HepG2 (cell line): ENCODE results near the gene MYRIP. TPM values are rescaled to one million over a fixed set of nuclear protein-coding genes. Genes with fewer than 3 reads are reported as not detected.

Source experiments
- ATAC-seq: fragments of 200-7000 bp; cut with Tn5 transposase; 3 replicates; pipeline ENCODE4 v1.9.1; 2020; ENCODE audit warnings: mild to moderate bottlenecking, moderate library complexity
- BruUV-seq: library from RNA; stranded (reverse); fragments of 400-500 nt; replicated peaks from 2 replicates; lab custom pipeline; 2021; lab: Mats Ljungman, UMichigan
- CTCF ChIA-PET: fragments of 300-600 bp; formaldehyde crosslinking; extraction: SDS; loops from one replicate; lab custom pipeline; 2021; ENCODE audit warnings: low total read pairs, inconsistent platforms, low intra/inter-chr PET ratio; lab: Yijun Ruan, JAX
- POLR2A ChIA-PET: fragments of 350-600 bp; sonication (Branson Sonifier 250); formaldehyde crosslinking; loops from one replicate; lab custom pipeline; 2020; ENCODE audit warnings: antibody characterized with exemption, inconsistent platforms; lab: Yijun Ruan, JAX
- DNase-seq: peaks from one replicate; pipeline ENCODE4 v3.0.0-alpha.2; 2015; ENCODE audit warnings: low spot score
- FAIRE-seq: peaks from 3 replicates; lab custom pipeline; 2011; peaks lifted over from hg19 to GRCh38; lab: Jason Lieb, UNC
- H2AFZ ChIP-seq: one replicate; pipeline ENCODE4 v1.6.1; 2011; ENCODE audit warnings: low read length, inconsistent platforms
- H3K27ac ChIP-seq: fragments of 300-600 bp; 3 replicates; pipeline ENCODE4 v1.8.0; 2011; ENCODE audit warnings: mixed run types, mild to moderate bottlenecking, mixed read lengths, low read length, inconsistent platforms; ENCODE audit not compliant: insufficient read depth; ENCODE audit errors: extremely low read length
- H3K27me3 ChIP-seq, 2 experiments: fragments of 200-600 bp in 1 of 2; 2 replicates in 1 of 2; 3 replicates in 1 of 2; pipeline versions ENCODE4 v1.6.0 to v1.8.0; 2011; ENCODE audit warnings: low read length in 2 of 2, mild to moderate bottlenecking in 2 of 2, moderate library complexity in 2 of 2, inconsistent platforms in 1 of 2; ENCODE audit not compliant: insufficient read depth in 2 of 2, control insufficient read depth in 1 of 2
- H3K36me3 ChIP-seq, 2 experiments: fragments of 200-600 bp in 1 of 2; replicated peaks in 1 of 2; 2 replicates in 1 of 2; 3 replicates in 1 of 2; pipeline versions ENCODE4 v1.5.1 to v1.8.0; 2011; ENCODE audit warnings: low read length in 2 of 2, inconsistent platforms in 1 of 2; ENCODE audit not compliant: insufficient read depth in 2 of 2, control insufficient read depth in 1 of 2
- H3K4me1 ChIP-seq: 2 replicates; pipeline ENCODE4 v1.5.1; 2012; ENCODE audit warnings: low read length, inconsistent platforms; ENCODE audit not compliant: insufficient read depth
- H3K4me2 ChIP-seq: 2 replicates; pipeline ENCODE4 v1.6.0; 2011; ENCODE audit warnings: low read depth, low read length, inconsistent platforms
- H3K4me3 ChIP-seq, 3 experiments: fragments of 200-600 bp in 1 of 3; sonication (generic), shearing (Covaris generic) in 1 of 3; replicated peaks in 1 of 3; 2 replicates each; pipeline ENCODE4 v1.5.1; 2011 to 2016; ENCODE audit warnings: low read length in 3 of 3, inconsistent platforms in 2 of 3, low read depth in 2 of 3, mild to moderate bottlenecking in 2 of 3, control low read depth in 1 of 3, mixed read lengths in 1 of 3; ENCODE audit not compliant: insufficient read depth in 1 of 3
- H3K79me2 ChIP-seq: one replicate; pipeline ENCODE4 v1.6.1; 2011; ENCODE audit warnings: low read length, inconsistent platforms; ENCODE audit not compliant: insufficient read depth
- H3K9ac ChIP-seq: 2 replicates; pipeline ENCODE4 v1.6.0; 2011; ENCODE audit warnings: mild to moderate bottlenecking, low read depth, low read length, inconsistent platforms; ENCODE audit not compliant: insufficient read depth
- H3K9me3 ChIP-seq: 2 replicates; pipeline ENCODE4 v1.5.1; 2012; ENCODE audit warnings: mild to moderate bottlenecking, low read length
- H4K20me1 ChIP-seq: 2 replicates; pipeline ENCODE4 v1.6.0; 2011; ENCODE audit warnings: inconsistent platforms, mild to moderate bottlenecking, low read length, moderate library complexity; ENCODE audit not compliant: insufficient read depth
- E2F2 ChIP-seq: sonication (generic); formaldehyde crosslinking; IDR thresholded peaks from 2 replicates; pipeline ENCODE4 v1.4.0; 2020; ENCODE audit warnings: missing genetic modification reagents, borderline replicate concordance
- FOXC1 ChIP-seq: sonication (generic); formaldehyde crosslinking; IDR thresholded peaks from 2 replicates; pipeline ENCODE4 v1.8.0; 2022; ENCODE audit warnings: mild to moderate bottlenecking, missing genetic modification reagents, borderline replicate concordance
- MXD3 ChIP-seq: IDR thresholded peaks from 2 replicates; pipeline ENCODE4 v1.6.1; 2016; ENCODE audit warnings: mild to moderate bottlenecking, missing biosample characterization, missing genetic modification reagents
- POLR2AphosphoS2 ChIP-seq: IDR thresholded peaks from 2 replicates; pipeline ENCODE4 v1.6.1; 2011; ENCODE audit warnings: low read depth, low read length, improper control_type of control experiment
- ZFAT ChIP-seq: sonication (generic); formaldehyde crosslinking; conservative IDR thresholded peaks from 2 replicates; pipeline ENCODE4 v1.8.1; 2023; ENCODE audit warnings: missing genetic modification reagents, inconsistent platforms
- ZNF563 ChIP-seq: sonication (generic); formaldehyde crosslinking; IDR thresholded peaks from 2 replicates; pipeline ENCODE4 v1.8.0; 2022; ENCODE audit warnings: mild to moderate bottlenecking, moderate library complexity, missing genetic modification reagents
- ZNF678 ChIP-seq: sonication (generic); formaldehyde crosslinking; IDR thresholded peaks from 2 replicates; pipeline ENCODE4 v1.4.0; 2020; ENCODE audit warnings: mild to moderate bottlenecking, missing genetic modification reagents
- WGBS: methylation state at CpG from one replicate; pipeline ENCODE4 v1.1.6; 2017; ENCODE audit warnings: low lambda C conversion rate; 5-methylcytosine and 5-hydroxymethylcytosine counted together
- in situ Hi-C: cut with HindIII; loops from 2 replicates; pipeline ENCODE4 v1.10.0; 2017; ENCODE audit warnings: low pct_unique_long_range_greater_than_20kb; ENCODE audit not compliant: extremely low pct_ligation_motif_present
- intact Hi-C: fragments of 100-400 bp; cut with micrococcal nuclease; formaldehyde crosslinking; loops from one replicate; pipeline ENCODE4 v1.10.0; 2022; ENCODE audit not compliant: unreplicated experiment
- polyA plus RNA-seq, 8 experiments: library from polyadenylated mRNA; depleted of rRNA in 3 of 8; stranded (reverse) in 7 of 8; unstranded in 1 of 8; fragments of >200 nt; fragmentation: Illumina TruSeq in 4 of 8; extraction: Trizol in 4 of 8; gene quantifications; 2 replicates each; pipeline versions ENCODE4 v1.2.1 to v1.2.3, GENCODE V29; 2011 to 2016; ENCODE audit warnings: low read depth in 4 of 8, missing spikeins in 1 of 8, mixed read lengths in 1 of 8; ENCODE audit not compliant: insufficient read depth in 1 of 8
- total RNA-seq, 5 experiments: library from RNA; depleted of rRNA; stranded (reverse); fragments of >200 nt; fragmentation: Illumina TruSeq; extraction: Trizol; gene quantifications; 2 replicates each; pipeline ENCODE4 v1.2.3, GENCODE V29; 2016; ENCODE audit warnings: low read depth in 1 of 5
- TF ChIP-seq, protein P1 (sequence below): sonication (generic); formaldehyde crosslinking; IDR thresholded peaks from 2 replicates; pipeline ENCODE4 v1.4.0; 2020; ENCODE audit warnings: mild to moderate bottlenecking, missing genetic modification reagents
- TF ChIP-seq, protein P2 (sequence below): sonication (generic); formaldehyde crosslinking; IDR thresholded peaks from 2 replicates; pipeline ENCODE4 v1.4.0; 2020; ENCODE audit warnings: missing genetic modification reagents, borderline replicate concordance
- TF ChIP-seq, protein P3 (sequence below): sonication (generic); formaldehyde crosslinking; conservative IDR thresholded peaks from 2 replicates; pipeline ENCODE4 v1.8.0; 2022; ENCODE audit warnings: low read depth, missing genetic modification reagents
- TF ChIP-seq, protein P4 (sequence below): sonication (generic); formaldehyde crosslinking; IDR thresholded peaks from 2 replicates; pipeline ENCODE4 v1.5.1; 2020; ENCODE audit warnings: mild to moderate bottlenecking, missing genetic modification reagents, borderline replicate concordance

The MYRIP gene
- total and polyA plus RNA-seq, 2 of the 13 experiments (the other 11 are each of a cell fraction or from before 2014, with no cell fraction given): 0.64 to 0.84 TPM

DNA sequence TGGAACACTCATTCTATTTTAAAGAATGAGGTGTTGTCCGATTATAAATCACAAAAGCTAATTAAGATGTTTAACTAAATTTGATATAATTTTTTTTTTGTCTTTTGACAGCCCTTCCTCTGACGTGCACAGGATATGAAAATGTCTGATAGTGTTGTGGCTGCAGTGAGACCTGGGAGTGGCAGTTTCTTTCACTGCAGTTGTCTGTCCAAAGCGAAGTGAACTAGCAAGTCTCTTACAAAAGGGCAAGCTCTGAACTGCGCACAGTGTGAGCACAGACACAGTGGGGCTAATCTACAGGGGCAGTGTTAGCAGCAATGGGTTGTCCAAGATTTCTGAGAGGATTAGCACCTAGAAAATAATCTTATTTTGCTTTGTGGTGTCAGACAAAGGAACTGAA lies 29.1 kb upstream of the MYRIP start (continued):
- TF ChIP-seq, protein P1, sequence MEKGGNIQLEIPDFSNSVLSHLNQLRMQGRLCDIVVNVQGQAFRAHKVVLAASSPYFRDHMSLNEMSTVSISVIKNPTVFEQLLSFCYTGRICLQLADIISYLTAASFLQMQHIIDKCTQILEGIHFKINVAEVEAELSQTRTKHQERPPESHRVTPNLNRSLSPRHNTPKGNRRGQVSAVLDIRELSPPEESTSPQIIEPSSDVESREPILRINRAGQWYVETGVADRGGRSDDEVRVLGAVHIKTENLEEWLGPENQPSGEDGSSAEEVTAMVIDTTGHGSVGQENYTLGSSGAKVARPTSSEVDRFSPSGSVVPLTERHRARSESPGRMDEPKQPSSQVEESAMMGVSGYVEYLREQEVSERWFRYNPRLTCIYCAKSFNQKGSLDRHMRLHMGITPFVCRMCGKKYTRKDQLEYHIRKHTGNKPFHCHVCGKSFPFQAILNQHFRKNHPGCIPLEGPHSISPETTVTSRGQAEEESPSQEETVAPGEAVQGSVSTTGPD (CRISPR knock-in tag): no peak
- TF ChIP-seq, protein P2, sequence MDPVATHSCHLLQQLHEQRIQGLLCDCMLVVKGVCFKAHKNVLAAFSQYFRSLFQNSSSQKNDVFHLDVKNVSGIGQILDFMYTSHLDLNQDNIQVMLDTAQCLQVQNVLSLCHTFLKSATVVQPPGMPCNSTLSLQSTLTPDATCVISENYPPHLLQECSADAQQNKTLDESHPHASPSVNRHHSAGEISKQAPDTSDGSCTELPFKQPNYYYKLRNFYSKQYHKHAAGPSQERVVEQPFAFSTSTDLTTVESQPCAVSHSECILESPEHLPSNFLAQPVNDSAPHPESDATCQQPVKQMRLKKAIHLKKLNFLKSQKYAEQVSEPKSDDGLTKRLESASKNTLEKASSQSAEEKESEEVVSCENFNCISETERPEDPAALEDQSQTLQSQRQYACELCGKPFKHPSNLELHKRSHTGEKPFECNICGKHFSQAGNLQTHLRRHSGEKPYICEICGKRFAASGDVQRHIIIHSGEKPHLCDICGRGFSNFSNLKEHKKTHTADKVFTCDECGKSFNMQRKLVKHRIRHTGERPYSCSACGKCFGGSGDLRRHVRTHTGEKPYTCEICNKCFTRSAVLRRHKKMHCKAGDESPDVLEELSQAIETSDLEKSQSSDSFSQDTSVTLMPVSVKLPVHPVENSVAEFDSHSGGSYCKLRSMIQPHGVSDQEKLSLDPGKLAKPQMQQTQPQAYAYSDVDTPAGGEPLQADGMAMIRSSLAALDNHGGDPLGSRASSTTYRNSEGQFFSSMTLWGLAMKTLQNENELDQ (CRISPR knock-in tag): no peak
- no peak for TF ChIP-seq E2F2 (CRISPR knock-in tag)

- H3K4me1 ChIP-seq: peaks cover 16% of the 10 kb centered on the region
- BruUV-seq: no TSS peak
- H3K79me2 ChIP-seq: no peaks in the 10 kb centered on the region
- H3K9me3 ChIP-seq: no peaks in the 10 kb centered on the region
- H3K36me3 ChIP-seq: no peaks in the 10 kb centered on the region
- no peak overlapping the region for H3K4me3 ChIP-seq
- intact Hi-C loops: no loop called here
- H4K20me1 ChIP-seq: no peaks in the 10 kb centered on the region
- FAIRE-seq (no peak), ATAC-seq (no peak), DNase-seq (no peak)
- no peak overlapping the region for H2AFZ ChIP-seq
- ChIA-PET POLR2A (no interaction called here), CTCF (no interaction called here)
- H3K27me3 ChIP-seq: no peaks in the 10 kb centered on the region
- in situ Hi-C loops: no loop called here
- H3K4me2 ChIP-seq: no peak overlapping the region
- no peak overlapping the region for H3K27ac ChIP-seq
- no peak overlapping the region for H3K9ac ChIP-seq
- WGBS: 17% methylated on average over 1 of the region's 1 CpG
- TF ChIP-seq ZFAT: no peak
- TF ChIP-seq ZNF678 (CRISPR knock-in tag): no peak
- TF ChIP-seq, protein P3, sequence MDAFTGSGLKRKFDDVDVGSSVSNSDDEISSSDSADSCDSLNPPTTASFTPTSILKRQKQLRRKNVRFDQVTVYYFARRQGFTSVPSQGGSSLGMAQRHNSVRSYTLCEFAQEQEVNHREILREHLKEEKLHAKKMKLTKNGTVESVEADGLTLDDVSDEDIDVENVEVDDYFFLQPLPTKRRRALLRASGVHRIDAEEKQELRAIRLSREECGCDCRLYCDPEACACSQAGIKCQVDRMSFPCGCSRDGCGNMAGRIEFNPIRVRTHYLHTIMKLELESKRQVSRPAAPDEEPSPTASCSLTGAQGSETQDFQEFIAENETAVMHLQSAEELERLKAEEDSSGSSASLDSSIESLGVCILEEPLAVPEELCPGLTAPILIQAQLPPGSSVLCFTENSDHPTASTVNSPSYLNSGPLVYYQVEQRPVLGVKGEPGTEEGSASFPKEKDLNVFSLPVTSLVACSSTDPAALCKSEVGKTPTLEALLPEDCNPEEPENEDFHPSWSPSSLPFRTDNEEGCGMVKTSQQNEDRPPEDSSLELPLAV: no peak
- no peak for TF ChIP-seq FOXC1
- no peak for TF ChIP-seq MXD3 (CRISPR knock-in tag)
- no peak for TF ChIP-seq ZNF563
- no peak for TF ChIP-seq POLR2AphosphoS2
- TF ChIP-seq, protein P4, sequence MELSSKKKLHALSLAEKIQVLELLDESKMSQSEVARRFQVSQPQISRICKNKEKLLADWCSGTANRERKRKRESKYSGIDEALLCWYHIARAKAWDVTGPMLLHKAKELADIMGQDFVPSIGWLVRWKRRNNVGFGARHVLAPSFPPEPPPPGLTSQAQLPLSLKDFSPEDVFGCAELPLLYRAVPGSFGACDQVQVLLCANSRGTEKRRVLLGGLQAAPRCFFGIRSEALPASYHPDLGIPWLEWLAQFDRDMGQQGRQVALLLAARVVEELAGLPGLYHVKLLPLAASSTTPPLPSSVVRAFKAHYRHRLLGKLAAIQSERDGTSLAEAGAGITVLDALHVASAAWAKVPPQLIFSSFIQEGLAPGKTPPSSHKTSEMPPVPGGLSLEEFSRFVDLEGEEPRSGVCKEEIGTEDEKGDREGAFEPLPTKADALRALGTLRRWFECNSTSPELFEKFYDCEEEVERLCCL (CRISPR knock-in tag): no peak
Observed at GRCh38 chr3:39781025-39781424, 28.4 kb upstream of the MYRIP start.
